Left renal cortex interstitium (tissue), 4 donors: ENCODE data around the gene TTLL4. TPM values are rescaled to one million over a fixed set of nuclear protein-coding genes. Genes with fewer than 3 reads are reported as not detected.
A peak's percentile ranks its signal among the peaks of the same experiment; 100 is the strongest.

Experiments
- DNase-seq, 4 donors: peaks; one replicate each; pipeline ENCODE4 v3.0.0-alpha.2; 2013; ENCODE audit warnings: low read depth in 4 of 4, low spot score in 2 of 4, missing footprints in 1 of 4
- polyA plus RNA-seq, 4 donors: library from polyadenylated mRNA; unstranded; fragments of 120-200 nt; gene quantifications; one replicate each; pipeline ENCODE4 v1.2.1, GENCODE V29; 2013; ENCODE audit not compliant: insufficient read length in 4 of 4

TTLL4 gene
- polyA plus RNA-seq, 4 donors, result 25.8 to 44.4 (median 34.3) TPM

DNA sequence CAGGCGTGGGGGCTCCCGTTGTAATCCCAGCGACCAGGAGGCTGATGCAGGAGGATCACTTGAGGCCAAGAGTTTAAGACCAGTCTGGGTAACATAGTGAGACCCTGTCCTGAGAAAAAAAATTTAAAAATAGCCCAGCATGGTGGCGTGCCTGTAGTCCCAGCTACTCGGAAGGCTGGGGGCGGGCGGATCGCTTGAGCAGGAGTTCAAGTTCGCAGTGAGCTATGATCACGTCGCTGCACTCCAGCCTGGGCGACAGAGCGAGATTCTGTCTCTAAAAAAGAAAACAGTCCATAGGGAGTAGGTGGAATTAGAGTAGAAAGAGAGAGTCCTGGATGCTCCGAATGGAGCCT lies 325 bp upstream of the TTLL4 start:
- DNase-seq, result no peak

GRCh38 chr2:218711550-218711929 lies 905 bp downstream of the TTLL4 start:
- DNase-seq, result peak in 1 of 4 donors; percentile 23

DNA sequence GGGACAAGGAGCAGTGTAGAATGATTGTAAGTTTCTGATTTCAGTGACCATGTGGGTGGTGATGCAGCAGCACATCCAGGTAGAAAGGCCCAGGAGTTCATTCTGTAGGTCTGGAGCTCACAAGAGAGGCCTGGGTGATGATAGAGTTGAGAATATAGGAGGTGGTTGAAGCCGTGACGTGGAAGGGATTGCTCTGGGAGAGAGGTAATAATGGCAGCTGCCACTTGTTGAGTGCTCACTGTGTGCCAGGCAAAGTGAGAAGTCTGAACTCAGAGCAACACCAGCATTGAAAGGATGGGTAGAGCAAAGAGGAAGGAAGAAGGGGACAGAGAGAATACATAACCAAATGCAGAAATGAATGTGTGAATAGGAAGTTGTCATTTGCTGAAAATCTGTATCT lies 3.3 kb downstream of the TTLL4 start:
- DNase-seq, result no peak

- DNase-seq, result no peak
Observed at GRCh38 chr2:218716070-218716469, 5.4 kb downstream of the TTLL4 start.

- no peak for DNase-seq
Observed at GRCh38 chr2:218717262-218717661, 6.6 kb downstream of the TTLL4 start.

- no peak for DNase-seq
Observed at GRCh38 chr2:218718058-218718457, 7.4 kb downstream of the TTLL4 start.

GRCh38 chr2:218719457-218719856 lies 8.8 kb downstream of the TTLL4 start:
- DNase-seq, result no peak

DNA sequence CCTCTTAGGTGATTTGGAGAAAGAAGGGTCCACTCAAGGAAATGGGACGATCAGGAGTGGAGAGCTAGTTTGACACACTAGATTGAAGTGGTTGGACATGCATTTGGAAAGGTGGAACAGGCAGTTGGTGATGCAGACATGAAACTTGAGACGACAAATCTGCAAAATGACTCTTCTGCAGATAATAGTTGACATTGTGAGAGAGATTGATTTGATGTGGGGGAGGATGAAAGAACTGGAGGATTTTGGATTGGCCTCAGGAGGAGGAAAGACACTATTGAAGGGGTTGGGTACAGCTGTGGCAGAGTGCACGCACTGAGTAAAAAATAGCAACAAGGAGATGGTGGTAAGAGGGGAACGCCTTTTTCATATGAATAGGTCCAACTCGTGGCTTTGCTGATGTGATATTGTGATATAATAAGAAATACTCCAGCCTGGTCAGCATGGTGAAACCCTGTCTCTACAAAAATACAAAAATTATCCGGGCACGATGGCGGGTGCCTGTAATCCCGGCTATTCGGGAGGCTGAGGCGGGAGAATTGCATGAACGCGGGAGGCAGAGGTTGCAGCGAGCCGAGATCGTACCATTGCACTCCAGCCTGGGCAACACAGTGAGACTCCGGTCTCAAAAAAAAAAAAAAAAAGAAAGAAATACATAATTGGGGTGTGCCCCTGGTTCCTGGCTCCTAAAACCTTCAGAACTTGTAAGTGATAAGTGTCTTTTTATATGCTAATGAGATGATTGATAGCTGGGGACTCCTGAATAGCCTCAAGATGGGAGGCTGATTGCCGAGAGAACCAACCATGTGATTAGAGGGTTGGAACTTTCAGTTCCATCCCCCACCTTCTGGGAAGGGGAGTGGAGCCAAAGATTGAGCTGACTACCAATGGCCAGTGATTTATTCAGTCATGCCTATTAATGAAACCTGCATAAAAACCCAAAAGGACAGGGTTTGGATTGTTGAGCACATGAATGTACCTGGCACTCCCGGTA lies 9.7 kb downstream of the TTLL4 start:
- DNase-seq, result no peak

GRCh38 chr2:218721488-218721887 lies 10.9 kb downstream of the TTLL4 start:
- DNase-seq, result no peak

DNA sequence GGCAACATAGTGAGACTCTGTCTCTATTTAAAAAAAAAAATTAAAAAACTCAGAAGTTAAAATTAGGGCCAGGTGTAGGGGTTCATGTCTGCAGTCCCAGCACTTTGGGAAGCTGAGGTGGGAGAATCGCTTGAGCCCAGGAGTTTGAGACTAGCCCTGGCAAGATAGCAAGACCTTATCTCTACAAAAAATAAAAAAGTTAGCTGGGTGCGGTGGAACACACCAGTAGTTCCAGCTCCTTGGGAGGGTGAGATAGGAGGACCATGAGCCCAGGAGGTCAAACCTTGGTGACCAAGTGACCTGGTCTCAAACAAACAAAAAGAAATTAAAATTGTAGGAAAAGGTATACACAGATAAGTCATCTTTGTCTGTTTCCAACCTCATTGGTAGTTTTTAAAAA lies 11.3 kb downstream of the TTLL4 start:
- DNase-seq, result no peak

DNA sequence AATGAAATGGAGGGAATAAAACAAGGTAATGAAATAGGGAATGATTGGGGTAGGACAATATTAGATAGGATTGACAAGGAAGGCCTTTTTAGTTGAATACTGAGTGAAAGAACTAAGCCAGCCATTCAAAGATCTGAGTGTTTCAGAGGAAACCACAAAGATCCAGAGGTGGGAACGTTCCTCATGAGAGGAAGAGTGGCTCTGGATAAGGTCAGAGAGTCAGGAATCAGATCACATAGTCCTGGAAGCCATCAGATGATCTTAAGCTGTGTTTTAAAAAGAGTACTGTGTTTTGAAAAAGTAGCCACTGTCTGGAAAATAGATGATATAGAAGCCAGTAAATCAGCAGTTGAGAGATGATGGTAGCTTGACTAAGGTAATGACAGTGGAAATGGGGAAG lies 11.8 kb downstream of the TTLL4 start:
- DNase-seq, result no peak

DNA sequence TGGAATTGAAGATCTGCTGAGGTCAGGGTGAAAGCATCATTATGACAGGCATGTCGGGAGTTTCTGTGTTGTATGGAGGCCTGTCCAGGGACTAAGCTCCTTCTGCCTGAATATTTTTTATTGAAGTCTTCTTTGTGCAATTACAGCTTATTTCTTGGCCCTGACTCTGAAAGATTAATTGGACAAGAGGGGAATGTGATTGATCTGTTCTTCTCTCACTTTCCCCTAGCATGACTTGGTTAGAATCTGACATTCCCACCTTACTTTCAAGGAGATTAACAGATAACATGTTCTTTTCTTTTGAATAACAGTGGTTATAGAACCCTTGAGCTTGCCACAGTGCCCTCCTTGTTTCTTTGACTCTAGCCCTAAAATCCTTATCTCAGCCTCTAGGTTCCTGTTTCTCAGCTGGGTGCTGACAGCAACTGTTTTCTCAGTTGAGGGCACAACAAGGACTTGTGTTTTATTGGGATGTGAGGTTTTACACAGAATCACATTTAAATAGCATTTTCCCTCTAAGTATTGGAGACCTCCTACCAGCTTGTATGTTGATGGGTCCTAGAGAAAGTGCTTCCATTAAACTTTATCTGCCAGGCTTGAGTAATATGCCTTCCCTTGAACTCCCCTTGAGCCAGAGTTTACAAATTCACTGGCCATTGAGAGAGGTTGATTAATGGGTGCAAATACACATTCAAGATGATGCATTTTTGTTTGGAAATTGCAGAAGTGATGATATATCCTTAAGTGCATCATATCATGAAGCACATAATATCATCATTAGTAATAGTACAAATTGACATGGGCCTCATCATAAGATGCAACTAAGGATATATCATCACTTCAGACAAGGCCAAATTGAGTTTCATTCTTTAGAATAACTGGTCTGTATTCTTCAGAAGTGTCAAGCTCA lies 12.5 kb downstream of the TTLL4 start:
- no peak for DNase-seq

DNA sequence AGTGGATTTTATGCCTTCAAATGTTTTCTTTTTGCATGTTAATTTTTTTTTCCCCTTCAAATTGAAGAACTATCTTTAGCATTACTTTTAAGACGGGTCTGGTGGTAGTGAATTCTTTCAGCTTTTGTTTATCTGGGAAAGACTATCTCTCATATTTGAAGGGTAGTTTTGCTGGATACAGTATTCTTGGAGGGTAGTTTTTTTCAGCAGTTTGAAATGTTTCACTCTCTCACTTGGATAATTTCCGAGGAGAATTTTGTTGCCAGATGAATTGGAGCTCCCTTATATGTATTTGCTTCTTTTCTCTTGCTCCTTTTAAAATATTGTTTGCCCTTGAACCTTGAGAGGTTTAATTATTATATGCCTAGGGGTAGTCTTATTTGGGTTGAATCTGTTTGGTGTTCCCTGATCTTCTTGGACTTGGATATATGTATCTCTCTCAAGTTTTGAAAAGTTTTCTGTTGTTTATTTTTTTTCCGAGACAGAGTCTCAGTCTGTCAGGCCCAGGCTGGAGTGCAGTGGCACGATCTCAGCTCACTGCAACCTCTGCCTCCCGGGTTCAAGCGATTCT lies 15.5 kb downstream of the TTLL4 start:
- no peak for DNase-seq

DNA sequence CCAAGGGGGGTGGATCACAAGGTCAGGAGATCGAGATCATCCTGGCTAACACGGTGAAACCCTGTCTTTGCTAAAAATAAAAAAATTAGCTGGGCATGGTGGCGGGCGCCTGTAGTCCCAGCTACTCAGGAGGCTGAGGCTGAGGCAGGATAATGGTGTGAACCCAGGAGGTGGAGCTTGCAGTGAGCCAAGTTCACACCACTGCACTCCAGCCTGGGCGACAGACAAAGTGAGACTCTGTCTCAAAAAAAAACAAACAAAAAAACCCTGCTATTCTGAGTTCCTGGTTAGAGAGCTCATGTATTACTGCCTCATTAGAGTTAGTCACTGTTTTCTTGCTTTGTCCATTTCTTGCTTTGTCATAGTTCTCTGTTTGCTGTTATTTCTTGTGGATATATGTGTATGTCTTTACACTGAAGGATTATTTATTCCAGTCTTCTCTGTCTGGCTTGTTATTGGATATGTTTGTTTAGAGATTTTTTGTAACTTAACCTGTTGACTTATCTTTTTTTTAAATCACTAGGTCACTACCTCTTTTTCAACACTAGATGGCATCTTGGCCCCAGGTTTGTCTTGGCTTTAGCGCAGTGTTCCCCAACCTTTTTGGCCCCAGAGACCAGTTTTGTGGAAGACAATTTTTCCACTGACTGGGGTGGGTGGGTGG lies 17.0 kb downstream of the TTLL4 start:
- no peak for DNase-seq

GRCh38 chr2:218729640-218730039 lies 19.0 kb downstream of the TTLL4 start:
- no peak for DNase-seq

DNA sequence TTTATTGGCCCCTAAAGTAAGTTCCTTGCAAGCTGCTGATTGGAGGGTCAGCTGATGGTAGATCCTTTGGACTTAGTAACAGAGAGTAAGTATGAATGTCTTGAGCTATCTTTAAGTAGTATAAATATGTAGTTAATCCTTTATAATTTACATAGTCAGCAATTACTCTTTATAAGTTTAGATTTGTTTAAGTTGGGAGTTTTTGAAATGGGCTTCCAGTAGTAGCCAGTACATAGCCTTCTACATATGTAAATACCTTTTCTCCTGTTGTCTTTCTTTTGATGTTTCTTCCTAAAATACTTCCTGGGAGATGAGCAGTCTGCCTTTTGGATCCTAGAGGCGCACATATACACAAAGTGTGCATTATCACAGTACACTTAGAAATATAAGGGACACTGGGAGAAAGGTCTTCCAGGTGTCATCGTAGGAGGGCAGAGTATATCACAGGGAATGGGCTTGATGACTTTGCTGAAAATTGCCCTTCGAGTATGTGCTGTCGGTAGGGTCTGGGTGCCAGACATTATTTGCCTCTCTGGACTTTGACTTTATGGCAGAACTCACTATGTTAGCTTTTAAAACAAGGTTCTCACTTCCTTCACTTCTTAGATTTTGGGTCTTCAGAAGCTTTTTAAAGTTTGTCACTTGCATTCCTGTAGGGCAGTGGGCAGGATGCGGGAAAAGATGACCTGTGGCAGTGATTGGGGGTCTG lies 21.6 kb downstream of the TTLL4 start:
- no peak for DNase-seq

DNA sequence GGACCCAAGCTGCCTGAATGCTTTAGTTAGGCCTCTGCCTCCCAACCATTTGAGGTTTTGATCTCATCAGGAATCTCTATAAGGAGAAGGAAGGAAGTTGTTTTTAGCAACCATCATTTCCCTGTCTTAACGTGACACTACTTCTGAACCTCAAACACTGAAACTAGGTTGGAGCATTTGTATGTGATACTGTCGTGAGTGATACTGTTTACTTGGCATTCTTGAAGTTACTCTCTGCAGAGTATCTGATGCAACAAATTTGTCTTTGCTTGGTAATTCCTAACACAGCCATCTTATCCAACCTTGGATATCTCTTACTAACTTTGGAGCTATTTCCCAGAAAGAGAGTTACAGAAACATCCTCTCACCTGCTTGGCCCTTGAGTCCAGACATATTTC lies 22.1 kb downstream of the TTLL4 start:
- no peak for DNase-seq

- no peak for DNase-seq
Observed at GRCh38 chr2:218733171-218734021, 22.8 kb downstream of the TTLL4 start.
